Mesothelial cell of epicardium (in vitro differentiated cells): ENCODE data around the gene UST. TPM values are rescaled to one million over a fixed set of nuclear protein-coding genes. Genes with fewer than 3 reads are reported as not detected.

Experiments used
- DNase-seq, 2 experiments: peaks; one replicate each; pipeline ENCODE4 v3.0.0; 2021; ENCODE audit warnings: low spot score in 2 of 2; ENCODE audit not compliant: unreplicated experiment in 2 of 2
- H3K27ac Mint-ChIP-seq: 2 replicates; pipeline ENCODE4 v1.8.0; 2021; ENCODE audit warnings: mixed read lengths
- H3K27me3 Mint-ChIP-seq: 2 replicates; pipeline ENCODE4 v1.8.0; 2021; ENCODE audit warnings: low read depth, mixed read lengths
- H3K36me3 Mint-ChIP-seq: 2 replicates; pipeline ENCODE4 v1.8.0; 2021; ENCODE audit warnings: mixed read lengths
- H3K4me1 Mint-ChIP-seq: 2 replicates; pipeline ENCODE4 v1.8.0; 2021; ENCODE audit warnings: mixed read lengths
- H3K4me3 Mint-ChIP-seq: 2 replicates; pipeline ENCODE4 v1.8.0; 2021; ENCODE audit warnings: mild to moderate bottlenecking, moderate library complexity, mixed read lengths
- H3K9me3 Mint-ChIP-seq: 2 replicates; pipeline ENCODE4 v1.8.0; 2021; ENCODE audit warnings: mixed read lengths
- CTCF ChIP-seq: fragments of 200-600 bp; sonication (generic); IDR thresholded peaks from one replicate; pipeline ENCODE4 v1.5.0; 2021; ENCODE audit warnings: antibody characterized with exemption; ENCODE audit not compliant: unreplicated experiment
- total RNA-seq: library from RNA; stranded (reverse); gene quantifications from 3 replicates; pipeline ENCODE4 v1.2.1, GENCODE V29; 2021

The UST gene
- total RNA-seq, 1 donor from 2014 or later, result 6.6 TPM

- Mint-ChIP-seq H3K4me3 (no peak overlapping the region), H3K4me1 (peaks cover 21% of the 10 kb centered on the region), H3K27me3 (no peaks in the 10 kb centered on the region), H3K9me3 (no peaks in the 10 kb centered on the region), H3K36me3 (no peaks in the 10 kb centered on the region), H3K27ac (no peak overlapping the region)
- TF ChIP-seq CTCF, result no peak
- no peak for DNase-seq
Measured at GRCh38 chr6:149052350-149053106, 305.7 kb downstream of the UST start.

- no peaks in the 10 kb centered on the region for H3K27me3 Mint-ChIP-seq
- no peak for TF ChIP-seq CTCF
- no peak overlapping the region for H3K4me3 Mint-ChIP-seq
- H3K36me3 Mint-ChIP-seq, result no peaks in the 10 kb centered on the region
- no peak for DNase-seq
- H3K9me3 Mint-ChIP-seq, result no peaks in the 10 kb centered on the region
- H3K4me1 Mint-ChIP-seq, result peaks cover 24% of the 10 kb centered on the region
- H3K27ac Mint-ChIP-seq, result no peak overlapping the region
Measured at GRCh38 chr6:149053848-149054558, 307.2 kb downstream of the UST start.

GRCh38 chr6:149054559-149055194 lies 307.8 kb downstream of the UST start:
- Mint-ChIP-seq H3K27me3 (no peaks in the 10 kb centered on the region), H3K36me3 (no peaks in the 10 kb centered on the region), H3K9me3 (no peaks in the 10 kb centered on the region), H3K4me3 (no peak overlapping the region), H3K27ac (no peak overlapping the region), H3K4me1 (peaks cover 25% of the 10 kb centered on the region)
- DNase-seq, result no peak
- TF ChIP-seq CTCF, result no peak

GRCh38 chr6:149055195-149055899 lies 308.5 kb downstream of the UST start:
- H3K27me3 Mint-ChIP-seq, result no peaks in the 10 kb centered on the region
- no peaks in the 10 kb centered on the region for H3K9me3 Mint-ChIP-seq
- H3K4me3 Mint-ChIP-seq, result no peak overlapping the region

More at GRCh38 chr6:149055195-149055899, 308.5 kb downstream of the UST start:
- H3K27ac Mint-ChIP-seq, result no peak overlapping the region
- TF ChIP-seq CTCF, result no peak
- no peaks in the 10 kb centered on the region for H3K36me3 Mint-ChIP-seq
- DNase-seq, result no peak
- H3K4me1 Mint-ChIP-seq, result peaks cover 25% of the 10 kb centered on the region
